Measurements from ENCODE around the gene MTMR6.

Gene MTMR6

GRCh38 chr13:25280396-25280795 is 6.9 kb downstream of the MTMR6 start:
- DNase-seq (ENCODE audit: low read depth in 4 of 4, low spot score in 1 of 4), result no peak

DNA sequence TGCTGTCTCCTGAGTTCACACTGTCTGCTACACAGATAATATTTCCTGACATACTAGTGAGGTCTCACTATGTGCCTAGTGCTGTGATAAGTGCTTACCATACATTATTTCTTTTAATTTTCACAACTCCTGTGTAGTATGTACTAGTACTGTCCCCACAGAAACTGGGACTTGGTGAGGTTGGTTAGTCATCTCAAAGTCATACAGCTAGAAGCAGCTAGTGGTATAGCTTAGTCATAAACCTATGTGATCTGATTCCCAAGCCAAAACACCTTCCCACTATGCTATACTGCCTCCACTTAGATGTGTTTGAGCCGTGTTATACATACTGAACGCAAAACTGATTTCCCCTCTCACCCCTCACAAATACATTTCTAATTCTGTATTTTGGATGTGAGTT is 10.5 kb downstream of the MTMR6 start:
- no peak for DNase-seq (ENCODE audit: low read depth in 4 of 4, low spot score in 1 of 4)

- no peak for DNase-seq (ENCODE audit: low read depth in 4 of 4, low spot score in 1 of 4)
Observed at GRCh38 chr13:25268561-25268960, 18.7 kb downstream of the MTMR6 start.

DNA sequence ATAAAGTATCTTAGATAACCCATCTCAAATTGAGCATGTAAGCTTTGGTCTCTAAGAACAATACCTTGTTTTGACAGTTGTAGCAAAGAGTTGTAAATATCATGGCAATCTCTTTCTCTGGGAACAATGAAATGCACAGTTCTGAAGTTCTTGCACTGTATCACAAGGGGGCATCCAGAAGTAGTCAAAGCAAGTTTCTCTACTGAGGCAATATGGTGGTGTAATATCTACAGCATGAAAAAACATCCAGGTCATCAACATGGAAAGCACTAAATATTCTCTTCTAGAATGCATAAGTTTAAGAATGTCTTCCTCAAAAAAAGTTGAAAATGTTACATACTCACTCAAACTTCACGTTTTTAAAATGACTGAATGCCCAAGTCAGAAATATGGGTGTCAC is 19.6 kb downstream of the MTMR6 start:
- DNase-seq (ENCODE audit: low read depth in 4 of 4, low spot score in 1 of 4), result no peak

DNA sequence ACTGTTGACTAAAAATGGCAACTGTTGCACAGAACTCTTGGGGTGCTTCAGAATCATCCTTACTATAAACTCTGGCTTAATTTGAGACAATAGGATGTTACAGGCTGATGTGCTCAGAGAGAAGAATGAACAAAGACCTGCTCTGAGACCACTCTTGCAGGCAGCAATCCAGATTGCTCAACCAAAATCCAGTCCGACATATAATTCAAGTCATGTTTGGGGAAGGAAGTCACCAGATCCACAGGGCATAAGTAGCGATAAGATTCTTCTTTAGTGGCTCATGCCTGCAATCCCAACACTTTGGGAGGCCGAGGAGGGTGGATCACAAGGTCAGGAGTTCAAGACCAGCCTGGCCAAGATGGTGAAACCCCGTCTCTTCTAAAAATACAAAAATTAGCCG is 20.6 kb downstream of the MTMR6 start:
- no peak for DNase-seq (ENCODE audit: low read depth in 4 of 4, low spot score in 1 of 4)

DNA sequence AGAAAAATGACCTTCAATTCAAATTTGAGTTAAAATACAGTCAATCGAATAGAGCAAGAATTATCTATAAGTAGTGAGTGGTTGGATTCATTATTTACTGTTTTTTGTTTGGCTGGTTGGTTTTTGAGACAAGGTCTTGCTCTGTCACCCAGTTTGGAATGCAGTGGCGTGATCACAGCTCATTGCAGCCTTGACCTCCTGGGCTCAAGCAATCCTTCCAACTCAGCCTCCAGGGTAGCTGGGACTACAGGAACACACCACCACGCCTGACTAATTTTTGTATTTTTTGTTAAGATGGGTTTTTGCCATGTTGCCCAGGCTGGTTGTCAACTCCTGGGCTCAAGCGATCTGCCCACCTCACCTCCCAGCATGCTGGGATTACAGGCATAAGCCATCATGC is 25.0 kb downstream of the MTMR6 start:
- no peak for DNase-seq (ENCODE audit: low read depth in 4 of 4, low spot score in 1 of 4)

- DNase-seq (ENCODE audit: low read depth in 4 of 4, low spot score in 1 of 4), result no peak
Observed at GRCh38 chr13:25253702-25254101, 33.6 kb downstream of the MTMR6 start.

GRCh38 chr13:25252752-25253151 is 34.5 kb downstream of the MTMR6 start:
- DNase-seq (ENCODE audit: low read depth in 4 of 4, low spot score in 1 of 4), result no peak

- DNase-seq (ENCODE audit: low read depth in 4 of 4, low spot score in 1 of 4), result no peak
Observed at GRCh38 chr13:25252225-25252624, 35.1 kb downstream of the MTMR6 start.

- DNase-seq (ENCODE audit: low read depth in 4 of 4, low spot score in 1 of 4), result no peak
Observed at GRCh38 chr13:25249001-25249543, 38.2 kb downstream of the MTMR6 start.

GRCh38 chr13:25248071-25248470 is 39.2 kb downstream of the MTMR6 start:
- no peak for DNase-seq (ENCODE audit: low read depth in 4 of 4, low spot score in 1 of 4)

GRCh38 chr13:25247360-25247759 is 39.9 kb downstream of the MTMR6 start:
- DNase-seq (ENCODE audit: low read depth in 4 of 4, low spot score in 1 of 4), result no peak

DNA sequence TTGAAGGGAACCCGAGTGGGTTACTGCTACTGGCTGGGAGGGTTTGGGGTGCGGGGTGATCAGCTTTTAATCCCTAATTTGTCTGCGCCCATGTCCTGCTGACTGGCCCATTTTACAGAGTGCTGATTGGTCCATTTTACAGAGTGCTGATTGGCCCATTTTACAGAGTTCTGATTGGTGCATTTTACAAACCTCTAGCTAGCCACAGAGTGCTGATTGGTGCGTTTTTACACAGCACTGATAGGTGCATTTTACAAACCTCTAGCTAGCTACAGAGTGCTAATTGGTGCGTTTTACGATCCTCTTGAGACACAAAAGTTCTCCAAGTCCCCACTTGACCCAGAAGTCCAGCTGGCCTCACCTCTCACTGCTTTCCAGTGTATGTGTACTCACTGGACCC is 43.2 kb downstream of the MTMR6 start:
- DNase-seq (ENCODE audit: low read depth in 4 of 4, low spot score in 1 of 4), result no peak

- DNase-seq (ENCODE audit: low read depth in 4 of 4, low spot score in 1 of 4), result no peak
Observed at GRCh38 chr13:25242956-25243355, 44.3 kb downstream of the MTMR6 start.

GRCh38 chr13:25241007-25241406 is 46.3 kb downstream of the MTMR6 start:
- DNase-seq (ENCODE audit: low read depth in 4 of 4, low spot score in 1 of 4), result no peak

DNA sequence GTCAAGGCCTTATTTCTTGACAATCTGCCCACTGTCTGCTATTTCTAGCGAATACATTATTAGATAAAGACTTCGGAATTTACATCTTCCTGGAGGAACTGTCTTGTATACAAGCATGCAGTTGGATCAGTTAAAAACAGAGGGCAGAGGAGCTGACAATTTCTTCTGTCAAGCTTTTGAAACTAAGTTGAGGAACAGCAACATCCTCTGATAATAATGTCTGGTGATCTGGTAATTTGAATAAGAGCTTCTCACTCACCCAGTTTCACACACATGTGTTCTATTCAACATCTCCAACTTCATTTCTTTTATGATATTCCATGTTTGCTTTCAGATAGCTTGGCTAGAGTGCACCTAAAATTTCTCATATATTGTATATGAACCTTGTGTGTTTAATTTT is 50.2 kb downstream of the MTMR6 start:
- DNase-seq (ENCODE audit: low read depth in 4 of 4, low spot score in 1 of 4), result no peak

DNA sequence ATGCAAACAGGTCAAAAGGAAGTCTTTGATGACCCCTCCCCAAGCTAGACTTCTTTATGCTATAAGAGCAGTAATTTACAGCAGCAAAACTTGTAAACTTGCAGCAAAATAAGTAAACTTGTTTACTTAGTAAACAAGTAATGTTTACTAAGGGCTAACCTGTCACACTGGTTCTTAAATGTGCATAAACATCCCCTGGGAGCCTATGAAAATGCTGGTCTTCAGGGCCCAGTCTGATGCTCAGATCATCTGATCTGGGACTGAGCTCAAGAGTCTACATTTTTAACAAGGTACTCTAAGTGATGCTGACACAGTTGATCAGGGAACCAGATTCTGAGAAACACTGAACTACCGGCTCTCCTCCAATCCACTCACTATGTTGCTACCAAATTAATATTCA is 53.4 kb downstream of the MTMR6 start:
- DNase-seq (ENCODE audit: low read depth in 4 of 4, low spot score in 1 of 4), result no peak

DNA sequence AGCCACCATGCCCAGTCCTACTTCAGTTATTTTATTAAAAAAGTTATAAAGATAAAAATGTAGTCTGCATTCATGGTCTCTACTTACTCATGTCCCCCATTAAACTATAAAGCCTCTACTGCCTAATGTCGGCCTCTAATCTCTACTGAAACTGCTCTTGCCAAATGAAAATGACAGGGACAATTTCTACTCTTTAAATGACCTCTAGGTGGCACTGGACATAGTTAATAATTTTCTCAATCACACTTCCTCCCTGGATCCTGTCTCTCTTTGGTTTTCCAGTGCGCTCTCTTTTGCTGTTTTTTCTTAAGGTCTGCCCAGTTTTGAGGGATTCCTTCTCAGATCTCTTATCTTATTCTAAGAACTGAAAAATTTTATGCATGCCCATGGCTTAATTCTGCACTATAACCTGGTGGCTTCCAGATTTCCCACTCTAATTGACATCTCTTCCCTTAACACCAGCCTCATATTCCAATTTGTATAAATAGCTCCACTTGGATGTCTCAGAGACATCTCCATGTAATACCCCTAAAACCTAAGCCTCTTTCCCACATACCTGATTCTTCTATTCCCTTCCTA is 54.3 kb downstream of the MTMR6 start:
- DNase-seq (ENCODE audit: low read depth in 4 of 4, low spot score in 1 of 4), result no peak

DNA sequence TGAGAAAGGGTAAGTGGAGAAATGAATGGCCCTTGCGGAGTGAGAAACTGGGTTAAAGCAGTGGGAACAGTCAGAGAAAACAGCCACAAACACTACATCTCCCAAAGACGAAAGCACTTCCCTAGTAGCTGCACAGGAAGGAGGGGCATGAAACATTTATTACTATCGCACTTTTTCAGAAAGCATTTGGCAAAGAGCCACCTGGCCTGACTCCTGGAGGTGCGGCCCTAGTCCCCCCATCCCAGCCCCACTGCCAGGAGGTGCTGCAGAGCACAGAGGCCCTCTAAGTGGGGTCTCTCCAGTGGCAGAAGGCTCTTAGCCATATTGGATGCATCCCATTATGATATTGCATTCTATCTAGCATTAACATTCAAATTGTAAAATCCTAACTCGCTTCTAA is 55.8 kb downstream of the MTMR6 start:
- DNase-seq (ENCODE audit: low read depth in 4 of 4, low spot score in 1 of 4), result no peak

- no peak for DNase-seq (ENCODE audit: low read depth in 4 of 4, low spot score in 1 of 4)
Observed at GRCh38 chr13:25227690-25228089, 59.6 kb downstream of the MTMR6 start.

DNA sequence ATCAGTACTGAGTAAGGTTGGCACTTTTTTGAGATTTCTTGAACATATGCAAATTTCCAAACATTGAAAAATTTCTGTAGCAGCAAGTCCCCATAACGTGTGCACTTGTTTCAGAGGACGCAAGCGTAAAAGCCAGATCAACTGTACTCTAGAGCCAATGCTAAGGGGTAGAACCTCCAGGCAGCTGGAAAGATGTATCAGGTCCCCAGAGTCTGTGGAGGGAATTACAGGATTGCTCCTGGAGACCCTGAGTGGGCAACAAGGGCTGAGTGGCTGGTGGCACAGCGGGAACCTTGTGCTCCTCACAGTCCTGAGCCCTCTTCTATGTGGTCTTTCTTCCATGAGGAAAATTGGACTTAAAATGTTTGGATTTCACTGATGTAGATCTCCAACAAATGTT is 61.3 kb downstream of the MTMR6 start:
- no peak for DNase-seq (ENCODE audit: low read depth in 4 of 4, low spot score in 1 of 4)

GRCh38 chr13:25224151-25224550 is 63.1 kb downstream of the MTMR6 start:
- no peak for DNase-seq (ENCODE audit: low read depth in 4 of 4, low spot score in 1 of 4)

- DNase-seq (ENCODE audit: low read depth in 4 of 4, low spot score in 1 of 4), result no peak
Observed at GRCh38 chr13:25222740-25223139, 64.5 kb downstream of the MTMR6 start.

DNA sequence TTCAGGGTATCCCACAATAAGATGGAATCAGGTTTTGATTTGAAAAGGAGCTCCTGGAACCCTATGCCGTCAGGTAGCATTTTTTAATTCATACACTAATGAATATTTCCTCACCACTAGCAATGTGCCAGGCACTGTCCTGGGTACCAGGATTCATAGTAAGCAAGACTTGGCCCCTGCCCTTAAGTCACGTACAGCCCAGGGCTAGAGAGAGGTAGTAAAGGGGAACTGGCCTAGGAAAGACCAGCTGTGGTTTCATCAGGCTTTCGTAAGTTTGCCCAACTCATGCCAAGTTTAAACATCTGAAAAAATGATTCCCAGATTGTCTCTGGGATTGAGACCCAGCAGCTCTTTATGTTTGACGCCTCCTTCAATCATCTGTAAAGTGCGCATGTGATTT is 69.3 kb downstream of the MTMR6 start:
- no peak for DNase-seq (ENCODE audit: low read depth in 4 of 4, low spot score in 1 of 4)

Data from stimulated activated CD4-positive, alpha-beta T cell treated with anti-CD3 and anti-CD28 coated beads, Interleukin-1b, Interleukin-23, amount 100 ng/mL, for 24 hours (primary cell).